Daoy (cell line): ENCODE measurements around the gene LCN12. TPM values are rescaled to one million over a fixed set of nuclear protein-coding genes. Genes with fewer than 3 reads are reported as not detected.

Experiments
- DNase-seq: peaks from one replicate; pipeline ENCODE4 v3.0.0-alpha.2; 2015; ENCODE audit warnings: low read depth
- total RNA-seq: library from RNA; depleted of rRNA; stranded (reverse); fragments of >200 nt; shearing (Covaris generic); gene quantifications from 2 replicates; pipeline ENCODE4 v1.2.3, GENCODE V29; 2014

The LCN12 gene
- total RNA-seq, 1 experiment from 2014 or later: not detected

DNA sequence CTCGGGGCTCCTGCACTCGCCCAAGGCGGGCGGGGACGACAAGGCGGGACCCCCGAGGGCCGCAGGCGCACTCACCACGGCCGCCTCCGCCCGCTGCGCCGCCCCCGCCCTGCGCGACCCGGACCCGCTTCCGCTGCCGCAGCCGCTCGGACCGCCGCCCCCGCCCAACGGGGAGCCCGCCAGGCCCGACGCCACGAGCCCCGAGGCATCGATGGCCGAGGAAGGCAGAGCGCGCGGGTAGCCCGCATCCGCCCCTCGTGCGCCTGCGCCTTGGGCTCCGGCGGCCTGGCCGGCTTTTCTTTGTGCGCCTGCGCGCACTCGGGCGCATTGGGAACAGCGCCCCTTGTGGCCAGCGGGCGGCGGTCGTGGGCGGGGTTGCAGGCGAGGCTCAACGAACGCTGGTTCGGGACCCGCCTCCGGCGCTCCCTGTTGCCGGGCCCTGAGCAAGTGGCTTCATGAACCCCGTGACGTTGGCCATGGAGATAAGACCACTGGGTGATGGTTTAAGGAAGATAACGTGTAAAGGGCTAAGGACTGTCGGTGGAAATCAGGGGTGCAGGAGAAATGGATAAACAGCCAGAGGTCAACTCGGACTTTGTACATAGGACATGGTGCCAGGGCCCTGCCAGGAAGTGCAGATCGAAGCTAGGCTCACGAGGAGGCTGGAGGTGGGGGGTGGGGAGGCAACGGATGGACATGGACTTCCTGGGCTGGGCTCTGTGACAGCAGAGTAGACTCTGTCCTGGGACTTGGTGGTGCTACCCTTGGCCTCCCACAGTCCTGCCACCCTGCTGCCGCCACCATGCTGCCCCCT lies 7.3 kb upstream of the LCN12 start, which contains the start of the genes C8G and FBXW5:
Gene C8G, plus strand, starts transcription at position 725 of the 814 bp plus-strand sequence. Its CDS starts 78 bp downstream, at position 803.
Gene FBXW5, minus strand, starts transcription at position 220 of the 814 bp plus-strand sequence. CDS start 655 bp downstream, outside the sequence.
- peak; percentile 99 for DNase-seq

GRCh38 chr9:136945333-136946227 lies 6.5 kb upstream of the LCN12 start:
- no peak for DNase-seq

- no peak for DNase-seq
These were observed 5.6 kb upstream of the LCN12 start for GRCh38 chr9:136946228-136947027.

GRCh38 chr9:136947028-136947891 lies 4.8 kb upstream of the LCN12 start:
- no peak for DNase-seq

DNA sequence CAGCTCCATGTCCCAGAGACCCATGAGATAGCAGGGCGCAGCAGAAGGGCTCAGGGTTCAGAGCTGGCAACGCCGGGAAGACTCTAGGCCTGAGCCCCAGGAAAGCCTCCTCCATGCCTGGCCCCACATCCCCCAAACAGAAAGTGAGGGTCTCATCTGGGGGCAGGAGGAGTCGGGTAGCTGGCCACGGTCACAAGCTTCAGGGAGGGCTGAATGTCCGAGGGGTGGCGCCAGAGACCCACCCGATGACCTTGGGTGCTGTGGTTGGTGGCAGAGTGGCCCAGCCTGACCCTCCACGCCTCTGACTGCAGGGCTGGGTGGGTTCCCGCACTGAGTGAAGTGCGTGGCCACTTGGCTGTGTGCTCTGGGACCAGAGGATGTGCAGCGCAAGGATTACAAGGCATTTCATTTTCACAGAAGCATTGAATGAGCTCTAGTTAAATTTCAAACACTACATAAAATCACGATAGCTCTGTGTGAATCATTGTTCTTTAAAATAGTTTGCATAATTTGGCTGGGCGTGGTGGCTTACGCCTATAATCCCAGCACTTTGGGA lies 4.0 kb upstream of the LCN12 start:
- peak; percentile 67 for DNase-seq

GRCh38 chr9:136949239-136949816 lies 2.7 kb upstream of the LCN12 start:
- DNase-seq: no peak

DNA sequence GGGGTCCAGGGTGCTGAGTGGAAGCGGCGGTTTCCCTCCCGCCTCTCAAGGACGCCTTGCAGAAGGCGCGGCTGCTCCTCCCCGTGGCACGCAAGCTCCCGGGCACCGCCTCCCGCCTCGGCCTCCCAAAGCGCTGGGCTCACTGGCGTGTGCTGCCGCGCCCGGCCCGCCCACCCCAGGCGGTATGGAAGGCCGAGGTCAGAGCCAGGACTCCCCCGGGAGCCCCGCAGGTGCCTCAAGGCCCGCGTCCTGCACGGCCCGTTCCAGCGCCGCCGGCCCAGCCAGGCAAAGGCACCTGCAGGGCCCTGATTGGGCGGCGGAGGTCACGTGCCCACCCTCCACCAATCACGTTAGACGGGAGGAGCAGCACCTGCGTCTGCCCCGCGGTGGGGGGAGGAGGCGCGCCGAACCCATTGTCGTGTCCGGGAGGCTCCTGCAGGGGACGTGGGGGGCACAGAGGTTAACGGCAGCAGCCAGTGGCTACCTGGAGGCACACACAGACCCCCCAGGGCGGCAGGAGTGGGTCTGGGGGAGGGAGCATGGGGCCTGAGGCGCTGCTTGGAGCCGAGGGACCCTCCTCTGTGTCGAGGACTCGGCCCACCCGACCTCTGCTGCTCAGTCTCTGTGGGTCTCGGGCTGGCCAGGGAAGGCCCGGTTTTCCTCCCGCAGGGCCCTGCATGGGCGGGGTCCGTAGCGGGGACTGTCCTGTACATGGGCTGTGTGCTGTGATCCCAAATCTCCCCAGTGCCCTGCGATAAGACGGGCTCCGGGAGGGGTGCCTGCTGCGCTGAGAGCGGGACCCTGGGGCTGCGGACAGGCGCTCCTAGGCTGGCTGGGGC lies 2.0 kb upstream of the LCN12 start:
- peak; percentile 98 for DNase-seq

DNA sequence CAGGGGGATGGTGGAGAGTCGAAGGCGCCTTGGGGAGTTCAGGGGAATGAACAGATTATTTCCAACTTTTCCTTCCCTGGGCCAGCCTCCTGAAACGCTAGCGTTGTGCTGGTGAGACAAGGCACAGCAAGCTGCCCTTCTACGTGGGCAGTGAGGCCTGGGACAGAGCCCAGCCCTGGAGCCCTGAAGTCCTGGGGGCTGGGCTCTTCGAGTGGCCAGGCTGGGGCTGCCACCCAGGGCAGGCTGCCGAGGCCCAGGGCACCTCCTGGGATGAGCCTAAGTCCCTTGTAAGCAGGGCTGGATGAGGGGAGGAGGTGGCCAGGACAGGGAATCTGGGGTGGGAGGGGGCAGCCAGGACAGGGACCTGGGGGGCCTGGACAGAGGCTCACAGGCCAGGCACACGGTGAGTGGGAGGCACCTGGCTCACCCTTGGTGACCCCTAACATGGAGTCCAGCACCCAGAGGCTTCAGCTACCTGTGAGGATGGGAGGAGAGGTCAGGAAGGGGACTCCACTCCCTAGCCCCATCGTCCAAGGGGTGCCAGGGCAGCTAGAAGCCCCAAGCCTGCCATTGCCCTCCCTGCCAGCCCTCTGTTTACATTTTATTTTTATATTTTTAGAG lies 1.3 kb upstream of the LCN12 start:
- DNase-seq: no peak

DNA sequence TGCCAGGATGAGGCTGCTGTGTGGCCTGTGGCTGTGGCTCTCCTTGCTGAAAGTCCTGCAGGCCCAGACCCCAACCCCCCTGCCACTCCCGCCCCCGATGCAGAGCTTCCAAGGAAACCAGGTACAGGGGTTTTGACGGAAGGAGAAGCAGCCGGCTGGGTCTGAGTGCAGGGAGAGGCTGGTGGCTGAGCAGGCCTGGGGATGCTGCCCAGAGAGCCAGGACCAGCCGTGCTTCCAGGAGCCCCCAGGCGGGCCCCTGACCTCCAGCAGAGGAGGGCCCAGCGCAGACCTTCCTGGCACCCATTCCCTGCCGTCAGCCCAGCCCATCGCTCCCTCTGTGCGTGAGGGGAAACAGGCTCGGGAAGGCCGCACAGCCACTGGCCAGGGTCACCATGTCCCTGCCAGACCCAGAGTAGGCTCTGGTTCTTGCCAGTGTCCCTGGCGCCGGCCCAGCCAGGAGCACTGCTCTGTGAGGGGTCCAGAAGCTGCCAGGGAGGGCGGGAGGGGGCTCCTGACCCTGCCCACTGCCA lies 313 bp downstream of the LCN12 start:
- DNase-seq: no peak

- DNase-seq: no peak
These were observed 1.1 kb downstream of the LCN12 start for GRCh38 chr9:136952876-136953770.

- no peak for DNase-seq
These were observed 1.7 kb downstream of the LCN12 start for GRCh38 chr9:136953771-136954269.

- DNase-seq: no peak
These were observed 2.4 kb downstream of the LCN12 start for GRCh38 chr9:136954270-136955083.

DNA sequence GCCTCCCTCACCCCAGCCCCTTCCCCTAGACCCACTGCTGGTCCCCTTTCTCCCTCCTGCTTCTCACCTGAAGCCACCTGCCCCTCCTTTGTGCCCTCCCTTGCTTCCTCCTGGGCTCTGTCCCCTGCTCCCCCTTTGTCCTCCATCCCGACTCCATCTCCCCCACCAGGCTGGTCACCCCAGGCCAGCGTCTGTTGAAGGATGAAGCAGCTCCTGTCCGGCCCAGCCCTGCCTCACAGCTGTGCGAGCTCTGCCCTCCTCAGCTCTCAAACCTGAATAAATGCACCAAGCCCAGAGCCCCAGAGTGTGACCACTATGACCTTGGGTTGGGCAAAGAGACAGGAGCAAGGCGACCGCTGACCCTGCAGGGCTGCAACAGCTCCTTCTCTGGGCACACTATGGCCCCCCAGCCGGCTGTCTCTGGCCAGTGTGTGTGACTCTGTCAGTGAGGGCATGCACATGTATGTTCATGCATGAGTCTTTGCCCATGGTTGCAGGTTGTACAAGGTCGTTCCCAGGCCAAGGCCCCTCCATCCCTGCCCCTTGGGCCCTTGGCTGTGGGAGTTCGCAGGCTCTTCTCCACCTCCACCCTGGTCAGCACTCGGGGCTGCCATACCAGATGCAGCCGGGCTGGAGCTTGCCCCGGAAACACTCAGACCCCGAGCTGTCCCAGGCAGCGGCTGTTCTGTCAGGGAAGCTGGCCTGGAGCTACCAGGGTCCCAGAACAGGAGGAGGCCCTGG lies 3.3 kb downstream of the LCN12 start:
- no peak for DNase-seq

- no peak for DNase-seq
These were observed 3.9 kb downstream of the LCN12 start for GRCh38 chr9:136955943-136956335.

DNA sequence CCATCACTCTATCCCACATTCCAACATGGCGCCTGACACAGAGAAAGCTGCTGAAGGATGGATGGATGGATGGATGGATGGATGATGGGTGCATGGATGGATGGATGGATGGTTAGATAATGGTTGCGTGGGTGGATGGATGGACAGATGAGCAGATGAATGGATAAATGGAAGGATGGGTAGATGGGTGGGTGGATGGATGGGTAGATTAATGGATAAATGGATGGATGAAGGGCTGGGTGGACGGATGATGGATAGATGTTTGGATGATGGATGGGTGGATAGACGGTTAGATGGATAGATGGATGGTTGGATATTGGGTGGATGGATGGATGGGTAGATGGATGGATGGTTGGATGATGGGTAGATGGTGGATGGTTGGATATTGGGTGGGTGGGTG lies 4.5 kb downstream of the LCN12 start:
- no peak for DNase-seq

- DNase-seq: no peak
These were observed 5.4 kb downstream of the LCN12 start for GRCh38 chr9:136957461-136957860.
